SU-DHL-6 (cell line): ENCODE measurements around the gene CRKL.

Source experiments
- CTCF ChIP-seq: fragments of 200-600 bp; sonication (generic); IDR thresholded peaks from one replicate; pipeline ENCODE4 v1.5.1; 2017; ENCODE audit warnings: antibody characterized with exemption, mild to moderate bottlenecking, low read length, moderate library complexity; ENCODE audit not compliant: insufficient read depth, poor library complexity, severe bottlenecking
- EZH2phosphoT487 ChIP-seq: fragments of 200-600 bp; sonication (generic), shearing (Covaris generic); conservative IDR thresholded peaks from 2 replicates; pipeline ENCODE4 v1.6.1; 2018; ENCODE audit warnings: mild to moderate bottlenecking, antibody characterized with exemption, low read length, moderate library complexity, mixed read lengths

- no peak for TF ChIP-seq CTCF
- no peak for TF ChIP-seq EZH2phosphoT487
Measured at GRCh38 chr22:20906387-20906767, 10.8 kb upstream of the CRKL start.
